ENCODE measurements around the gene GALNT14.

GALNT14 gene

GRCh38 chr2:31078011-31078410 lies 60.2 kb downstream of the GALNT14 start (continued):
- no peak for TF ChIP-seq ZNF398 (tag by site-specific recombination; IDR thresholded peaks at IDR 0.05)

GRCh38 chr2:31075941-31076590 lies 62.2 kb downstream of the GALNT14 start:
- ChIA-PET CTCF (no interaction called here), POLR2A (no interaction called here)
- H3K4me3 ChIP-seq (ENCODE audit: low read depth, low read length), result no peak overlapping the region
- H3K27ac ChIP-seq (ENCODE audit: extremely low read depth, low read depth, low read length), result no peak overlapping the region
- H3K36me3 ChIP-seq (ENCODE audit: control insufficient read depth in 2 of 2, insufficient read depth in 1 of 2, low read length in 2 of 2), result no peaks in the 10 kb centered on the region
- no peaks in the 10 kb centered on the region for H3K9me3 ChIP-seq (ENCODE audit: control insufficient read depth, insufficient read depth, low read depth, low read length)
- TF ChIP-seq ZNF560 (tag by site-specific recombination; IDR thresholded peaks at IDR 0.05; ENCODE audit: borderline replicate concordance), result no peak
- TF ChIP-seq ZBTB20 (tag by site-specific recombination; IDR thresholded peaks at IDR 0.05), result no peak
- TF ChIP-seq HOXD13 (CRISPR knock-in tag; IDR thresholded peaks at IDR 0.05; ENCODE audit: borderline replicate concordance), result no peak
- TF ChIP-seq ZNF514 (tag by site-specific recombination; IDR thresholded peaks at IDR 0.05), result no peak
- TF ChIP-seq ZNF837 (tag by site-specific recombination; IDR thresholded peaks at IDR 0.05), result no peak
- no peak for TF ChIP-seq ZSCAN5A (tag by site-specific recombination; IDR thresholded peaks at IDR 0.05)
- no peak for TF ChIP-seq KLF10 (tag by site-specific recombination; IDR thresholded peaks at IDR 0.05)
- no peak for TF ChIP-seq ZNF350 (tag by site-specific recombination; IDR thresholded peaks at IDR 0.05)
- no peak for TF ChIP-seq ZNF23 (tag by site-specific recombination; IDR thresholded peaks at IDR 0.05; ENCODE audit: borderline replicate concordance)
- TF ChIP-seq ZNF324 (tag by site-specific recombination; IDR thresholded peaks at IDR 0.05), result no peak
- TF ChIP-seq KLF1 (tag by site-specific recombination; IDR thresholded peaks at IDR 0.05), result no peak
- no peak for TF ChIP-seq ZNF449 (tag by site-specific recombination; IDR thresholded peaks at IDR 0.05)
- no peaks in the 10 kb centered on the region; the same call in 1 of the 2 replicates for H3K4me1 ChIP-seq (ENCODE audit: control insufficient read depth, insufficient read depth, low read length)

- TF ChIP-seq ZNF530 (tag by site-specific recombination; IDR thresholded peaks at IDR 0.05; ENCODE audit: low read depth) (no peak), ZNF747 (tag by site-specific recombination; IDR thresholded peaks at IDR 0.05) (no peak), ZNF404 (tag by site-specific recombination; IDR thresholded peaks at IDR 0.05) (no peak), ZFP41 (tag by site-specific recombination; IDR thresholded peaks at IDR 0.05; ENCODE audit: borderline replicate concordance) (no peak), ZNF558 (tag by site-specific recombination; IDR thresholded peaks at IDR 0.05) (no peak), ZIC2 (tag by site-specific recombination; IDR thresholded peaks at IDR 0.05) (peak; percentile 75), ZNF670 (tag by site-specific recombination; IDR thresholded peaks at IDR 0.05; ENCODE audit: low read depth) (no peak)
Measured at GRCh38 chr2:31075431-31075830, 62.8 kb downstream of the GALNT14 start.

More at GRCh38 chr2:31075431-31075830, 62.8 kb downstream of the GALNT14 start:
- no peaks in the 10 kb centered on the region for H3K4me1 ChIP-seq (ENCODE audit: control insufficient read depth, insufficient read depth, low read length)
- CTCF ChIA-PET, result no interaction called here
- H3K9me3 ChIP-seq (ENCODE audit: control insufficient read depth, insufficient read depth, low read depth, low read length), result no peaks in the 10 kb centered on the region
- no peak overlapping the region for H3K27ac ChIP-seq (ENCODE audit: extremely low read depth, low read depth, low read length)
- no peaks in the 10 kb centered on the region for H3K36me3 ChIP-seq (ENCODE audit: control insufficient read depth in 2 of 2, insufficient read depth in 1 of 2, low read length in 2 of 2)
- no peak overlapping the region for H3K4me3 ChIP-seq (ENCODE audit: low read depth, low read length)
- POLR2A ChIA-PET, result no interaction called here
